CD14-positive monocyte (primary cell): ENCODE measurements around the gene HS6ST3. TPM values are rescaled to one million over a fixed set of nuclear protein-coding genes. Genes with fewer than 3 reads are reported as not detected.

Experiments
- DNase-seq, 3 donors: peaks; one replicate each; pipeline ENCODE4 v3.0.0-alpha.2; 2011 to 2022
- H2AFZ ChIP-seq: 2 replicates; pipeline ENCODE4 v1.6.0; 2012; ENCODE audit warnings: mild to moderate bottlenecking, low read depth, low read length, inconsistent platforms; ENCODE audit not compliant: insufficient read depth, poor library complexity, severe bottlenecking
- H3K27ac ChIP-seq, 2 donors: 1 replicate in 1 of 2; 2 replicates in 1 of 2; pipeline ENCODE4 v1.5.1; 2012 to 2013; ENCODE audit warnings: low read length in 2 of 2, control low read depth in 1 of 2, inconsistent platforms in 1 of 2, low read depth in 1 of 2, mild to moderate bottlenecking in 1 of 2
- H3K27me3 ChIP-seq, 2 donors: one replicate each; pipeline versions ENCODE4 v1.6.0 to v1.6.1; 2011 to 2013; ENCODE audit warnings: low read length in 2 of 2; ENCODE audit not compliant: control insufficient read depth in 2 of 2, insufficient read depth in 2 of 2
- H3K36me3 ChIP-seq, 2 donors: replicated peaks in 1 of 2; 1 replicate in 1 of 2; 2 replicates in 1 of 2; pipeline versions ENCODE4 v1.5.1 to v1.6.1; 2012 to 2013; ENCODE audit warnings: low read length in 2 of 2, control low read depth in 1 of 2, inconsistent platforms in 1 of 2, mild to moderate bottlenecking in 1 of 2; ENCODE audit not compliant: insufficient read depth in 2 of 2, control insufficient read depth in 1 of 2
- H3K4me1 ChIP-seq, 2 donors: 1 replicate in 1 of 2; 2 replicates in 1 of 2; pipeline versions ENCODE4 v1.5.1 to v1.6.1; 2012 to 2013; ENCODE audit warnings: low read length in 2 of 2, control low read depth in 1 of 2, inconsistent platforms in 1 of 2, mild to moderate bottlenecking in 1 of 2, moderate library complexity in 1 of 2; ENCODE audit not compliant: insufficient read depth in 2 of 2, control insufficient read depth in 1 of 2
- H3K4me2 ChIP-seq: replicated peaks from 2 replicates; pipeline ENCODE3; 2012; ENCODE audit warnings: low read length, moderate library complexity, mild to moderate bottlenecking; ENCODE audit not compliant: poor library complexity, severe bottlenecking; ENCODE audit errors: extremely low read depth
- H3K4me3 ChIP-seq, 3 experiments: fragments of 200-600 bp in 1 of 3; sonication (generic) in 1 of 3; replicated peaks in 1 of 3; 1 replicate in 2 of 3; 2 replicates in 1 of 3; pipeline ENCODE4 v1.5.1; 2011 to 2013; ENCODE audit warnings: low read length in 3 of 3, mild to moderate bottlenecking in 3 of 3, control low read depth in 2 of 3, low read depth in 2 of 3, inconsistent platforms in 1 of 3, moderate library complexity in 1 of 3
- H3K79me2 ChIP-seq: 2 replicates; pipeline ENCODE4 v1.6.0; 2012; ENCODE audit warnings: mild to moderate bottlenecking, control low read depth, inconsistent platforms, low read length, moderate library complexity; ENCODE audit not compliant: insufficient read depth
- H3K9ac ChIP-seq: 2 replicates; pipeline ENCODE4 v1.6.0; 2017; ENCODE audit warnings: low read length, mild to moderate bottlenecking; ENCODE audit not compliant: insufficient read depth, poor library complexity, severe bottlenecking
- H3K9me3 ChIP-seq, 2 donors: replicated peaks in 1 of 2; 1 replicate in 1 of 2; 2 replicates in 1 of 2; pipeline versions ENCODE4 v1.5.1 to v1.6.1; 2012 to 2013; ENCODE audit warnings: low read length in 2 of 2, control low read depth in 1 of 2; ENCODE audit not compliant: control insufficient read depth in 1 of 2, insufficient read depth in 1 of 2
- H4K20me1 ChIP-seq: 2 replicates; pipeline ENCODE4 v1.6.0; 2012; ENCODE audit warnings: mild to moderate bottlenecking, low read length, control low read depth, moderate library complexity; ENCODE audit not compliant: insufficient read depth
- H3K27ac Mint-ChIP-seq, 7 donors: one replicate each; pipeline ENCODE4 v1.8.0; 2020; ENCODE audit warnings: mild to moderate bottlenecking in 7 of 7, mixed read lengths in 7 of 7, moderate library complexity in 6 of 7, inconsistent platforms in 2 of 7
- H3K27me3 Mint-ChIP-seq, 3 donors: one replicate each; pipeline ENCODE4 v1.8.0; 2021 to 2022; ENCODE audit warnings: low read depth in 3 of 3, mild to moderate bottlenecking in 3 of 3, mixed read lengths in 3 of 3, moderate library complexity in 3 of 3, inconsistent platforms in 1 of 3
- H3K36me3 Mint-ChIP-seq, 2 donors: one replicate each; pipeline ENCODE4 v1.8.0; 2020; ENCODE audit warnings: mixed read lengths in 2 of 2, inconsistent platforms in 1 of 2, mild to moderate bottlenecking in 1 of 2
- H3K4me1 Mint-ChIP-seq: one replicate; pipeline ENCODE4 v1.8.0; 2020; ENCODE audit warnings: mild to moderate bottlenecking, mixed read lengths
- H3K4me3 Mint-ChIP-seq, 2 donors: one replicate each; pipeline ENCODE4 v1.8.0; 2020; ENCODE audit warnings: mild to moderate bottlenecking in 2 of 2, mixed read lengths in 2 of 2, moderate library complexity in 1 of 2
- H3K9me3 Mint-ChIP-seq, 7 donors: one replicate each; pipeline ENCODE4 v1.8.0; 2020 to 2022; ENCODE audit warnings: mixed read lengths in 7 of 7, mild to moderate bottlenecking in 6 of 7, moderate library complexity in 6 of 7, inconsistent platforms in 2 of 7
- CTCF ChIP-seq: fragments of 200-600 bp; IDR thresholded peaks from one replicate; pipeline ENCODE4 v1.8.0; 2022; ENCODE audit warnings: antibody characterized with exemption, mild to moderate bottlenecking
- WGBS: methylation state at CpG from one replicate; pipeline ENCODE4 v1.1.5; 2013; ENCODE audit warnings: missing lambda C conversion rate; ENCODE audit not compliant: insufficient coverage; 5-methylcytosine and 5-hydroxymethylcytosine counted together
- intact Hi-C, 2 donors: fragments of 100-400 bp; cut with micrococcal nuclease; formaldehyde crosslinking; loops; one replicate each; pipeline versions ENCODE4 v1.15.0 to v1.15.1; 2023
- polyA plus RNA-seq, 3 donors: library from polyadenylated mRNA; depleted of rRNA in 1 of 3; unstranded in 2 of 3; stranded (reverse) in 1 of 3; fragments of 300-500 nt in 2 of 3; fragments of >200 nt in 1 of 3; fragmentation: Illumina TruSeq in 2 of 3; gene quantifications; 1 replicate in 2 of 3; 2 replicates in 1 of 3; pipeline ENCODE4 v1.2.3, GENCODE V29; 2012 to 2021

HS6ST3 gene
- polyA plus RNA-seq, 3 donors, result not detected

GRCh38 chr13:96646101-96646500 is 556.2 kb downstream of the HS6ST3 start:
- Histone ChIP-seq H2AFZ (no peak overlapping the region), H3K9me3 (peaks cover 2 to 13% of the 10 kb centered on the region in 2 donors), H4K20me1 (no peaks in the 10 kb centered on the region), H3K36me3 (no peaks in the 10 kb centered on the region), H3K27ac (no peak overlapping the region), H3K4me3 (no peak overlapping the region), H3K4me2 (no peak overlapping the region), H3K27me3 (no peaks in the 10 kb centered on the region), H3K79me2 (no peaks in the 10 kb centered on the region), H3K4me1 (no peaks in the 10 kb centered on the region), H3K9ac (no peak overlapping the region)
- intact Hi-C loops, result no loop called here
- no peak overlapping the region for H3K27ac Mint-ChIP-seq
- H3K27me3 Mint-ChIP-seq, result no peaks in the 10 kb centered on the region
- no peaks in the 10 kb centered on the region for H3K4me1 Mint-ChIP-seq
- peaks cover 2 to 10% (median 7%) of the 10 kb centered on the region in 7 donors for H3K9me3 Mint-ChIP-seq
- TF ChIP-seq CTCF, result no peak
- no peak overlapping the region for H3K4me3 Mint-ChIP-seq
- H3K36me3 Mint-ChIP-seq, result no peaks in the 10 kb centered on the region
- no peak for DNase-seq
- WGBS, result 95% methylated on average over 3 of the region's 3 CpGs

- H3K4me3 Mint-ChIP-seq, result no peak overlapping the region
These were observed 556.8 kb downstream of the HS6ST3 start for GRCh38 chr13:96646515-96647211.

More at GRCh38 chr13:96646515-96647211, 556.8 kb downstream of the HS6ST3 start:
- Mint-ChIP-seq H3K4me1 (no peaks in the 10 kb centered on the region), H3K36me3 (no peaks in the 10 kb centered on the region), H3K27ac (no peak overlapping the region), H3K9me3 (peaks cover 2 to 10% (median 7%) of the 10 kb centered on the region in 7 donors), H3K27me3 (no peaks in the 10 kb centered on the region)
- Histone ChIP-seq H4K20me1 (no peaks in the 10 kb centered on the region), H3K27me3 (no peaks in the 10 kb centered on the region), H3K9ac (no peak overlapping the region), H3K4me3 (no peak overlapping the region), H3K4me1 (no peaks in the 10 kb centered on the region), H3K9me3 (peaks cover 2 to 13% of the 10 kb centered on the region in 2 donors), H3K36me3 (no peaks in the 10 kb centered on the region), H3K4me2 (no peak overlapping the region), H3K27ac (no peak overlapping the region), H3K79me2 (no peaks in the 10 kb centered on the region), H2AFZ (no peak overlapping the region)
- intact Hi-C loops, result no loop called here
- DNase-seq, result no peak
- TF ChIP-seq CTCF, result no peak
- WGBS, result 97% methylated on average over 6 of the region's 8 CpGs
